ENCODE results near the gene KCNC4. TPM values are rescaled to one million over a fixed set of nuclear protein-coding genes. Genes with fewer than 3 reads are reported as not detected.

Gene KCNC4

DNA sequence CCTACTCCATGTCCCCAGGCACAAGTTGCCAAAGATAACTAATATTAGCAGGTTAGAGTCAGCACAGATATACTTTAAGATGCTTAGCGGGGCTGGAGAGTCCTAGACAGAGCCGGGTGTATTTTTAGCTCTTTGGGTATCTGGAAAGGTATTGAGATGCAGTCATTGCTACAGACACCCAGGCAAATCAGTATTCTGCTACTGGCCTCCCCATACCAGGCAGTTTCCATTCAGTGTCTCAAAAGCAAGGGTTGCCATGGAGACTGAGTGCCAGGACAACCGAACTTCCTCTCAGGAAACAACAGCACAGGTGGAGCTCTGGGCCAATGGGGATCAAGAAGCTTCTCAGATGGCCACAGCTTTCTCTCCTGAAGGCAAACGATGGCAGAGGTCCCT lies 45.3 kb downstream of the KCNC4 start:
- H3K4me1 ChIP-seq (ENCODE audit: control insufficient read depth in 2 of 2, insufficient read depth in 1 of 2, low read depth in 1 of 2, low read length in 2 of 2), result peaks cover 7 to 14% of the 10 kb centered on the region in 2 donors
- no peak overlapping the region for H3K27ac ChIP-seq (replicated peaks; ENCODE audit: low read length)
- H3K27me3 ChIP-seq (ENCODE audit: control insufficient read depth in 3 of 3, insufficient read depth in 3 of 3, low read depth in 1 of 3, low read length in 3 of 3), result peaks cover 0 to 7% (median 0%) of the 10 kb centered on the region in 3 experiments
- no peak overlapping the region for H2BK5ac ChIP-seq (ENCODE audit: low read length)
- no peaks in the 10 kb centered on the region for H3K36me3 ChIP-seq (replicated peaks in 1 of 2; ENCODE audit: control insufficient read depth in 2 of 2, insufficient read depth in 2 of 2, low read length in 2 of 2)
- no peaks in the 10 kb centered on the region for H3K9me3 ChIP-seq (replicated peaks in 1 of 2; ENCODE audit: control insufficient read depth in 2 of 2, insufficient read depth in 1 of 2, low read depth in 1 of 2, low read length in 2 of 2)
- no peaks in the 10 kb centered on the region for H3K79me1 ChIP-seq (ENCODE audit: low read depth, low read length)
- H3K18ac ChIP-seq (ENCODE audit: low read length), result no peak overlapping the region
- H4K91ac ChIP-seq (ENCODE audit: low read depth, low read length, poor library complexity), result no peak overlapping the region
- no peak overlapping the region for H3K14ac ChIP-seq (ENCODE audit: low read length)
- no peak overlapping the region for H3K4ac ChIP-seq (ENCODE audit: low read length)
- peak overlapping the region; percentile 51 for H2AFZ ChIP-seq (ENCODE audit: low read length)
- H3K23ac ChIP-seq (ENCODE audit: low read depth, low read length, poor library complexity), result no peak overlapping the region
- H3K9ac ChIP-seq (ENCODE audit: low read depth, low read length, poor library complexity), result no peak overlapping the region
- H2BK15ac ChIP-seq (ENCODE audit: low read length), result no peak overlapping the region
- no peak overlapping the region for H4K8ac ChIP-seq (ENCODE audit: low read depth, low read length)
- no CpG with 5 or more reads among the region's 4 CpGs for WGBS, 2 donors (ENCODE audit: extremely low coverage in 2 of 2, insufficient read length in 2 of 2, insufficient replicate concordance in 1 of 2)
- no peak overlapping the region for H2BK12ac ChIP-seq (ENCODE audit: low read length)
- no peak overlapping the region for H2AK5ac ChIP-seq (ENCODE audit: low read depth, low read length)
- no peak overlapping the region for H3K4me3 ChIP-seq (ENCODE audit: low read length in 2 of 2)
- no peak overlapping the region for H2BK120ac ChIP-seq (ENCODE audit: low read depth, low read length)
- peak; percentile 37 for DNase-seq (ENCODE audit: low spot score)
- no peak overlapping the region for H3K4me2 ChIP-seq (ENCODE audit: insufficient read depth, low read length, poor library complexity, severe bottlenecking)

DNA sequence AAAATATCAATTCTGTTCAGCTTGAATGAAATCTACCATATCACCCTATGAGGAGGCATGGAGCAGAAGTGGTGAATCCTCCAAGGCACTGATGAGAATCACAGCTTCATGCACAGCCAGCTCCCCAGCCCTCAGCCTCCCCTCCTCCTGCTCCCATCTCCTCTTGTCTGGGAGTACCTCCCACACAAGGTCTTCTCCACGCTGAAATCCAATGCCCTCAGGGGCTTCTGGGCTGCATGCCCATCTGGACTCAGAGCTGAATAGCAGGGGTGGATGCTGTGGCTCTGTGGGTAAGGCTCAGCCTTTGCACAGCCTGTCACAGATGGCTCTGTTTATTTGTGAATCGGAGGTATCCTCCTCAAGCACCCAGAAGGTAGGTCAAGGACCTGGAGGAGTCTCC lies 48.6 kb downstream of the KCNC4 start:
- no peak overlapping the region for H3K4ac ChIP-seq (ENCODE audit: low read length)

DNA sequence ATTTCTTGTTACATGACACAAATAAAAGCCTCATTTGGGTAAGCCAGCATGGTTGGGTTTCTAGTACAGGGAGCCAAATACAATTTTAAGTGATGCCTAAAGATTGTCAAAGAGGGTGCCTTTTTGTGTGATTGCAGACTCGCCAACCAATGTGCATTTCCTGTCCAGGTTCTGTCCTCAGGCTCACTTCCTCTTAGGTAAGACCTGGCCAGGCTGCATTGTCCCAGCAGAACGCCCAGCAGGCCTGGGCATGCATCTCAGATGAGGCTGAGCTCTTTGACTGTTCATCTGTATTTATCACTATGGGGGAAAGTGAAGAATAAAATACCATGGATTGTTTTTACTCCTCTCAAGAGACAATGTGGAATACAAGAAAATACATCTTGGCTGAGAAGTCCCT lies 49.7 kb downstream of the KCNC4 start:
- Histone ChIP-seq H2AK5ac (ENCODE audit: low read depth, low read length) (no peak overlapping the region), H2BK5ac (ENCODE audit: low read length) (no peak overlapping the region), H3K36me3 (replicated peaks in 1 of 2; ENCODE audit: control insufficient read depth in 2 of 2, insufficient read depth in 2 of 2, low read length in 2 of 2) (no peaks in the 10 kb centered on the region), H3K14ac (ENCODE audit: low read length) (no peak overlapping the region), H3K9me3 (replicated peaks in 1 of 2; ENCODE audit: control insufficient read depth in 2 of 2, insufficient read depth in 1 of 2, low read depth in 1 of 2, low read length in 2 of 2) (no peaks in the 10 kb centered on the region), H2AFZ (ENCODE audit: low read length) (no peak overlapping the region), H3K23ac (ENCODE audit: low read depth, low read length, poor library complexity) (no peak overlapping the region), H4K91ac (ENCODE audit: low read depth, low read length, poor library complexity) (no peak overlapping the region), H3K9ac (ENCODE audit: low read depth, low read length, poor library complexity) (no peak overlapping the region), H3K79me1 (ENCODE audit: low read depth, low read length) (no peaks in the 10 kb centered on the region), H3K4me3 (ENCODE audit: low read length in 2 of 2) (no peak overlapping the region), H2BK12ac (ENCODE audit: low read length) (no peak overlapping the region), H3K27ac (replicated peaks; ENCODE audit: low read length) (no peak overlapping the region), H3K18ac (ENCODE audit: low read length) (no peak overlapping the region), H2BK15ac (ENCODE audit: low read length) (no peak overlapping the region), H4K8ac (ENCODE audit: low read depth, low read length) (no peak overlapping the region), H2BK120ac (ENCODE audit: low read depth, low read length) (no peak overlapping the region), H3K4me2 (ENCODE audit: insufficient read depth, low read length, poor library complexity, severe bottlenecking) (no peak overlapping the region), H3K4ac (ENCODE audit: low read length) (no peak overlapping the region), H3K4me1 (ENCODE audit: control insufficient read depth in 2 of 2, insufficient read depth in 1 of 2, low read depth in 1 of 2, low read length in 2 of 2) (peaks cover 7 to 11% of the 10 kb centered on the region in 2 donors), H3K27me3 (ENCODE audit: control insufficient read depth in 3 of 3, insufficient read depth in 3 of 3, low read depth in 1 of 3, low read length in 3 of 3) (peaks cover 0 to 13% (median 0%) of the 10 kb centered on the region in 3 experiments)
- no peak for DNase-seq (ENCODE audit: low spot score)
- no CpG with 5 or more reads among the region's 2 CpGs for WGBS, 2 donors (ENCODE audit: extremely low coverage in 2 of 2, insufficient read length in 2 of 2, insufficient replicate concordance in 1 of 2)

More for the DNA sequence above, 48.6 kb downstream of the KCNC4 start:
- no peaks in the 10 kb centered on the region for H3K79me1 ChIP-seq (ENCODE audit: low read depth, low read length)
- peaks cover 7 to 14% of the 10 kb centered on the region in 2 donors for H3K4me1 ChIP-seq (ENCODE audit: control insufficient read depth in 2 of 2, insufficient read depth in 1 of 2, low read depth in 1 of 2, low read length in 2 of 2)
- no peak overlapping the region for H2BK15ac ChIP-seq (ENCODE audit: low read length)
- no peak overlapping the region for H2AFZ ChIP-seq (ENCODE audit: low read length)
- no peak overlapping the region for H3K4me3 ChIP-seq (ENCODE audit: low read length in 2 of 2)
- H2BK12ac ChIP-seq (ENCODE audit: low read length), result no peak overlapping the region
- no peak overlapping the region for H3K4me2 ChIP-seq (ENCODE audit: insufficient read depth, low read length, poor library complexity, severe bottlenecking)
- no CpG with 5 or more reads among the region's 2 CpGs for WGBS, 2 donors (ENCODE audit: extremely low coverage in 2 of 2, insufficient read length in 2 of 2, insufficient replicate concordance in 1 of 2)
- H3K27me3 ChIP-seq (ENCODE audit: control insufficient read depth in 3 of 3, insufficient read depth in 3 of 3, low read depth in 1 of 3, low read length in 3 of 3), result peaks cover 0 to 6% (median 0%) of the 10 kb centered on the region in 3 experiments
- H3K27ac ChIP-seq (replicated peaks; ENCODE audit: low read length), result no peak overlapping the region
- no peak overlapping the region for H4K91ac ChIP-seq (ENCODE audit: low read depth, low read length, poor library complexity)
- no peak overlapping the region for H4K8ac ChIP-seq (ENCODE audit: low read depth, low read length)
- H3K9ac ChIP-seq (ENCODE audit: low read depth, low read length, poor library complexity), result no peak overlapping the region
- no peaks in the 10 kb centered on the region for H3K9me3 ChIP-seq (replicated peaks in 1 of 2; ENCODE audit: control insufficient read depth in 2 of 2, insufficient read depth in 1 of 2, low read depth in 1 of 2, low read length in 2 of 2)
- H3K14ac ChIP-seq (ENCODE audit: low read length), result no peak overlapping the region
- no peak overlapping the region for H2BK5ac ChIP-seq (ENCODE audit: low read length)
- H3K36me3 ChIP-seq (replicated peaks in 1 of 2; ENCODE audit: control insufficient read depth in 2 of 2, insufficient read depth in 2 of 2, low read length in 2 of 2), result no peaks in the 10 kb centered on the region
- no peak overlapping the region for H3K18ac ChIP-seq (ENCODE audit: low read length)
- DNase-seq (ENCODE audit: low spot score), result no peak
- H2AK5ac ChIP-seq (ENCODE audit: low read depth, low read length), result no peak overlapping the region
- no peak overlapping the region for H2BK120ac ChIP-seq (ENCODE audit: low read depth, low read length)
- H3K23ac ChIP-seq (ENCODE audit: low read depth, low read length, poor library complexity), result no peak overlapping the region

Small RNAs within 50 kb of the gene (small RNA-seq; reads per million reads assigned to genes)
- not detected for gene AL137790.1 (ENCODE audit: insufficient read depth)

Data from neuronal stem cell (in vitro differentiated cells).